AG04450 (cell line): Measurements from ENCODE around the gene NDOR1. TPM values are rescaled to one million over a fixed set of nuclear protein-coding genes. Genes with fewer than 3 reads are reported as not detected.
A peak's percentile ranks its signal among the peaks of the same experiment; 100 is the strongest.
"Not testable (repeated sequence)": the region's sequence is repeated elsewhere in the genome, so short reads cannot be mapped to it uniquely, and the experiment has no call there.

Source experiments
- CTCF ChIA-PET: fragments of 300-600, 350-600 bp; formaldehyde crosslinking; extraction: SDS; loops from one replicate; lab custom pipeline; 2022; ENCODE audit warnings: antibody characterized with exemption, inconsistent platforms; lab: Charles Lee
- POLR2A ChIA-PET: fragments of 350-600 bp; formaldehyde crosslinking; extraction: SDS; loops from one replicate; lab custom pipeline; 2021; ENCODE audit warnings: antibody characterized with exemption, inconsistent platforms; lab: Yijun Ruan, JAX
- DNase-seq: peaks from one replicate; pipeline ENCODE4 v3.0.0-alpha.2; 2011; ENCODE audit warnings: low read depth, low spot score
- H3K27ac ChIP-seq: one replicate; pipeline ENCODE4 v1.5.1; 2012; ENCODE audit warnings: low read depth, low read length, control low read depth
- H3K27me3 ChIP-seq: one replicate; pipeline ENCODE4 v1.6.0; 2012; ENCODE audit warnings: low read length; ENCODE audit not compliant: control insufficient read depth, insufficient read depth
- H3K4me3 ChIP-seq: 2 replicates; pipeline ENCODE4 v1.5.1; 2011; ENCODE audit warnings: mild to moderate bottlenecking, low read depth, low read length, control low read depth
- H3K9me3 ChIP-seq: 2 replicates; pipeline ENCODE4 v1.5.1; 2012; ENCODE audit warnings: low read length; ENCODE audit not compliant: control insufficient read depth, insufficient read depth
- polyA plus RNA-seq: library from polyadenylated mRNA; depleted of rRNA; stranded (reverse); fragments of >200 nt; gene quantifications from 2 replicates; pipeline ENCODE4 v1.2.3, GENCODE V29; 2011
- TF ChIP-seq, protein P1 (sequence below): IDR thresholded peaks from 2 replicates; pipeline ENCODE4 v1.5.1; 2011; ENCODE audit warnings: low read depth, low read length, control low read depth, inconsistent platforms

Gene NDOR1
- polyA plus RNA-seq, 1 experiment: 2.8 TPM

DNA sequence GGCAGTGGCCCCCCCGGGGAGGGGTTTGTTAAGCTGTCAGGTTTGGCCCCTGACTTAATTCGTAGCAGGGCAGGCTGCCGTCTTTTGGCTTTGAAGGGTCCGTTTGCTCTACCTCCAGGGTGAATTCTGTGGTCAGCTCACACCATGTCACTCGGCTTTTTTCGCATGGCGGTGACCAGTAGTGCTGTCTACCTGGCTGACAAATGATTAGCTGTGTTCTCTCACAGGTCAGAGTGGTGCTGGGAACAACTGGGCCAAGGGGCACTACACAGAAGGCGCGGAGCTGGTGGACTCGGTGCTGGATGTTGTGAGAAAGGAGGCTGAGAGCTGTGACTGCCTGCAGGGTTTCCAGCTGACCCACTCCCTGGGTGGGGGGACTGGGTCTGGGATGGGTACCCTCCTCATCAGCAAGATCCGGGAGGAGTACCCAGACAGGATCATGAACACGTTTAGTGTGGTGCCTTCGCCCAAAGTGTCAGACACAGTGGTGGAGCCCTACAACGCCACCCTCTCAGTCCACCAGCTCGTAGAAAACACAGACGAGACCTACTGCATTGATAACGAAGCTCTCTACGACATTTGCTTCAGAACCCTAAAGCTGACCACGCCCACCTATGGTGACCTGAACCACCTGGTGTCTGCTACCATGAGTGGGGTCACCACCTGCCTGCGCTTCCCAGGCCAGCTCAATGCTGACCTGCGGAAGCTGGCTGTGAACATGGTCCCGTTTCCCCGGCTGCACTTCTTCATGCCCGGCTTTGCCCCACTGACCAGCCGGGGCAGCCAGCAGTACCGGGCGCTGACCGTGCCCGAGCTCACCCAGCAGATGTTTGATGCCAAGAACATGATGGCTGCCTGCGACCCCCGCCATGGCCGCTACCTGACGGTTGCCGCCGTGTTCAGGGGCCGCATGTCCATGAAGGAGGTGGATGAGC lies 37.0 kb downstream of the NDOR1 start:
- H3K4me3 ChIP-seq: peak overlapping the region; percentile 82
- H3K9me3 ChIP-seq: no peaks in the 10 kb centered on the region; the same call in 1 of the 2 replicates
- ChIA-PET POLR2A (interaction anchor here (0.7 to 5.7 kb wide), 8 partner anchors 11 to 172 kb away, joined by 3 to 146 read pairs (median 4); partner anchors contain the start of genes MAN1B1, NELFB, RNF224 and SAPCD2), CTCF (interaction anchor here (0.5 kb wide), 1 partner anchor 29 kb away, joined by 3 read pairs; no protein-coding TSS in a partner anchor)
- TF ChIP-seq, protein P1, sequence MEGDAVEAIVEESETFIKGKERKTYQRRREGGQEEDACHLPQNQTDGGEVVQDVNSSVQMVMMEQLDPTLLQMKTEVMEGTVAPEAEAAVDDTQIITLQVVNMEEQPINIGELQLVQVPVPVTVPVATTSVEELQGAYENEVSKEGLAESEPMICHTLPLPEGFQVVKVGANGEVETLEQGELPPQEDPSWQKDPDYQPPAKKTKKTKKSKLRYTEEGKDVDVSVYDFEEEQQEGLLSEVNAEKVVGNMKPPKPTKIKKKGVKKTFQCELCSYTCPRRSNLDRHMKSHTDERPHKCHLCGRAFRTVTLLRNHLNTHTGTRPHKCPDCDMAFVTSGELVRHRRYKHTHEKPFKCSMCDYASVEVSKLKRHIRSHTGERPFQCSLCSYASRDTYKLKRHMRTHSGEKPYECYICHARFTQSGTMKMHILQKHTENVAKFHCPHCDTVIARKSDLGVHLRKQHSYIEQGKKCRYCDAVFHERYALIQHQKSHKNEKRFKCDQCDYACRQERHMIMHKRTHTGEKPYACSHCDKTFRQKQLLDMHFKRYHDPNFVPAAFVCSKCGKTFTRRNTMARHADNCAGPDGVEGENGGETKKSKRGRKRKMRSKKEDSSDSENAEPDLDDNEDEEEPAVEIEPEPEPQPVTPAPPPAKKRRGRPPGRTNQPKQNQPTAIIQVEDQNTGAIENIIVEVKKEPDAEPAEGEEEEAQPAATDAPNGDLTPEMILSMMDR: no peak
- no peaks in the 10 kb centered on the region for H3K27me3 ChIP-seq
- peak overlapping the region; percentile 2 for H3K27ac ChIP-seq
- DNase-seq: no peak

DNA sequence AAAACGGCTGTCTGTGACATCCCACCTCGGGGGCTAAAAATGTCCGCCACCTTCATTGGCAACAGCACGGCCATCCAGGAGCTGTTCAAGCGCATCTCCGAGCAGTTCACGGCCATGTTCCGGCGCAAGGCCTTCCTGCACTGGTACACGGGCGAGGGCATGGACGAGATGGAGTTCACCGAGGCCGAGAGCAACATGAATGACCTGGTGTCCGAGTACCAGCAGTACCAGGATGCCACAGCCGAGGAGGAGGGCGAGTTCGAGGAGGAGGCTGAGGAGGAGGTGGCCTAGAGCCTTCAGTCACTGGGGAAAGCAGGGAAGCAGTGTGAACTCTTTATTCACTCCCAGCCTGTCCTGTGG lies 37.7 kb downstream of the NDOR1 start:
- H3K27ac ChIP-seq, H3K27me3 ChIP-seq, H3K4me3 ChIP-seq, CTCF ChIA-PET, DNase-seq, H3K9me3 ChIP-seq: not testable (repeated sequence)
- POLR2A ChIA-PET: interaction anchor here (1.3 to 5.7 kb wide), 3 partner anchors 10 to 114 kb away, joined by 3 to 146 read pairs (median 7); partner anchors contain the start of genes NELFB, RNF224 and STPG3

DNA sequence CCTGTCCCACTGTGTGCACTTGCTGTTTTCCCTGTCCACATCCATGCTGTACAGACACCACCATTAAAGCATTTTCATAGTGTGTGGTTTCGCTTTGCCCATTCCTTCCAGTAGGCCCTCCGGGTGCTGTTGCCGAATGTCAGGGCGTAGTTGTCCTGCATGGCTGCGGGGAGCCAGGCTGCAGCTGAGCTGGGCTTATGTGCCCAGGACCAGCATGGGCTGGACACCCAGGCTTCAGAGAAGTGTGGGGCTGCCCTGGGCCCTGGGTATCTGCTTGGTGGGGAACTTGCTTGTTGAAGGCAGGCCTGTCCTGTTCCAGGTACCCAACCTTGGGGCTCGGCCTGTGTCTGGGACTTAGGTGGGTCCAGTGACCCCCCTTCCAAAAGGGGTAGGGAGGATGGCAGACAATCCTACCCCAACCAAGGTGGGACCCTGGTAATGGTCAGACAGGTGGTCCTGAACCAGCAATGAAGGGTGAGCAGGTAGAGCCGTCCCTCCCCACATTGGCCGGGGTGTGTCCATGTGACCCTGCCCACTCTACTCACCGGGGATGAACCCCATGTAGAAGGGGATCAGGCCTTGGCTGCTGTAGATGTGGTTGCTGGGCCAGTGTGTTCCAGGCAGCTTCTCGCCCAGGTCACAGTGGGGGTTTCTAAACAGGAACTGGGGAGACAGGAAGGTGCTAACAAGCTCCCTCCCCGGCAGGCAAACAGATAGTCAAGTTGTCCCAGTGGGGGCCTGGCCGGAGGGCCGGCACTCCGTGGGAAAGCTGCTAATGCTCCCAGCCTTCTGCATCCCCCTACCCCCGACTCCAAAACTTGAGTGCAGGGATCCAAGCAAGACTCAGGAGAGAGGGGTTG lies 38.4 kb downstream of the NDOR1 start:
- ChIA-PET CTCF (no interaction called here), POLR2A (interaction anchor here (5.7 kb wide), 1 partner anchor 10 kb away, joined by 146 read pairs; the partner anchor contains the start of genes NELFB and STPG3)
- TF ChIP-seq, protein P1: peak; percentile 33
- Histone ChIP-seq H3K27me3 (no peaks in the 10 kb centered on the region), H3K9me3 (no peaks in the 10 kb centered on the region; the same call in 1 of the 2 replicates), H3K4me3 (no peak overlapping the region), H3K27ac (no peak overlapping the region)
- DNase-seq: no peak

DNA sequence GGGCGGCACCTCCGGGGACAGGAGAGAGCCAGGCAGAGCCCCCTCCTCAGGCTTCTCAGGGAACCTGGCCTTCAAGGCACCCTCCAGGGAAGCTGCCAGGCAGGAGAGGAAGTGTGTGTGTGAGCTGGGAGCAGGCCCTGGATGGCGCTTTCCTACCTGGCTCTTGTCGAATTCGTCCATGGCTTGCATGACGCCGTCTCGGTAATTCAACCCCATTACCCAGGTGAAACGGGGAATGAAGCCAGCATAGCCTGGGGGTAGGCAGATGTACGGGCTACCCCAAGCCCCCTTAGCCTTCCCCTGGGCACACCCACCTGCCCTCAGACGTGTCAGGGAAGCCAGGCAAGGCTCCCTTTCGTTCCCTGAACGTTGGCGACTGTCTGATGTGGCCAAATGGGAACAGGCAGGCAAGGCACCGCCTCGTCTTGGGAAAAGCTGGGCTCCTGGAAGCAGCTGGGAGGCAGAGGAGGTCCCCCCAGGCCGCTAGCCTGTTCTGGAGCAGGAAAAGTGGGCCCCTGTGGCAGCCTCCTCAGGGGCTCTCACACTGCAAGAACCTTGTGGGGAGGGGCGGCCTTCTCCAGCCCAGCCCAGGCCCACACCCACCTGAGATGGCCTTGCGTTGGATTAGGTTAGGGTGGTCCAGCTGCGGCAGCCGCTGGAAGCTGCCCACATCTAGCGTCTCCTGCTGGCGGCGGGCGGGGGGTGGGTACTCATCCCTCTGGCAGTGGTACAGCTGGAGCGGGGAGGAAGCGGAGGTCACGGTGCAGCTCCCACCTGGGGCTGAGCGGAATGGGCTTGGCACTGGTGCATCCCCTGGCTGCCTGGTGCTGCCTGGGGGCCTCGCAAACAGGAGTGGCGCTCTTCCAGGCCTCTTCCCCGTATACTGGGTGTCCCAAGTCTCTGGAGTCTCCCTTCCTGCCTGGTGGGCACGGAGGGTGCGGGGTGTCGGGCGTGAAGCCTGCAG lies 39.3 kb downstream of the NDOR1 start:
- CTCF ChIA-PET: interaction anchor here (0.6 to 0.7 kb wide), 2 partner anchors 8 to 21 kb away, joined by 3 to 5 read pairs; no protein-coding TSS in a partner anchor
- Histone ChIP-seq H3K27ac (no peak overlapping the region), H3K27me3 (no peaks in the 10 kb centered on the region), H3K9me3 (no peaks in the 10 kb centered on the region; the same call in 1 of the 2 replicates), H3K4me3 (no peak overlapping the region)
- POLR2A ChIA-PET: interaction anchor here (1.2 to 5.7 kb wide), 2 partner anchors 9 kb away, joined by 5 to 146 read pairs; partner anchors contain the start of genes NELFB and STPG3
- no peak for DNase-seq
- TF ChIP-seq, protein P1: no peak
